GM21447 (cell line): ENCODE measurements around the gene DNAJC1.
"Not testable (repeated sequence)": the region's sequence is repeated elsewhere in the genome, so short reads cannot be mapped to it uniquely, and the experiment has no call there.

Experiments used
- ATAC-seq: cut with Tn5 transposase; IDR thresholded peaks from one replicate; pipeline ENCODE4 v1.9.1; 2021; ENCODE audit not compliant: unreplicated experiment

Gene DNAJC1

DNA sequence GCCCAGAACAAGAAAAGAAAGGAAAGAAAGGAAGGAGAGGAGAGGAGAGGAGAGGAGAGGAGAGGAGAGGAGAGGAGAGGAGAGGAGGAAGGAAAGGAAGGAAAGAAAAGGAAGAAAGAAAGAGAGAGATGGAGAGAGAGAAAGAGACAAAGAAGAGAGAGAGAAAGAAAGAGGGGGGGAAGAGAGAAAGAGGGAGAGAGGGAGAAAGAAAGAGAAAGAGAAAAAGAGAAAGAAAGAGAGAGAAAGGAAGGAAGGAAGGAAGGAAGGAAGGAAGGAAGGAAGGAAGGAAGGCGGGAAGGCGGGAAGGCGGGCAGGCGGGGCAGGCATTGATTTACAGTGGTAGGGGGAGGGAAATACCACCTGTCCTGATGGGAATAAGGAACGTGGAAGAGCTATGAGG is 92.7 kb downstream of the DNAJC1 start:
- no peak for ATAC-seq

DNA sequence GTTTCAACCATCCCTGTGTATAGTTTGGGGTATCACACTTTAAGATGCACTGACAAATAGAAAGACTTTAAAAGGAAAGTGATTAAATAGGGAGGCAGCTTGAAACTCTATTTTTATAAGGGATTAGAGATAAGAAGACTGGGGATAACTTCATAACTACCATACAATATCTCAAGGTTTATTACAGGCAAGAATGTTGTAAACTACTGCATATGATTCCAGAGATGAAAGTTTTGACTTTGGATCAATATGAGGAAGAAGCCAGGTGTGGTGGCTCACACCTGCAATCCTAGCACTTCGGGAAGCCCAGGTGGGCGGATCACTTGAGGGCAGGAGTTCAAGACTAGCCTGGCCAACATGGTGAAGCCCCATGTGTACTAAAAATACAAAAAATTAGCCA is 96.1 kb downstream of the DNAJC1 start:
- ATAC-seq, result no peak

DNA sequence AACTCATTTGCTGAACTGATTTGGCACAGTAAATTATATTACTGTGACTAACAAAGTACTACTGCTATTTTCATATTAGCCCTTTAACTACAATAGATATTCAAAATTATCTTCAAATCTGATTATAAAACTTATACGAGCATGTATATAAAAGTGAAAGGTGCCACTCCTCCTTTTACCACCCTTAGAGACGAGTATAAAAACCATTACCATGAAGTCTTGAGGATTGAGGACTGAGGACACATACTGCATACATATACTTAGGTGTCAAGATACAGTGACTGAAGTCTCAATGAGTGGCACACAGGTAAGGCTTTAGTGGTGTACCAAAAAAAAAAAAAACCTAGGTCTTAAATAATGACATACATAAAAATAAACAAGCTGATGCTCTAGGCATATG is 98.6 kb downstream of the DNAJC1 start:
- no peak for ATAC-seq

DNA sequence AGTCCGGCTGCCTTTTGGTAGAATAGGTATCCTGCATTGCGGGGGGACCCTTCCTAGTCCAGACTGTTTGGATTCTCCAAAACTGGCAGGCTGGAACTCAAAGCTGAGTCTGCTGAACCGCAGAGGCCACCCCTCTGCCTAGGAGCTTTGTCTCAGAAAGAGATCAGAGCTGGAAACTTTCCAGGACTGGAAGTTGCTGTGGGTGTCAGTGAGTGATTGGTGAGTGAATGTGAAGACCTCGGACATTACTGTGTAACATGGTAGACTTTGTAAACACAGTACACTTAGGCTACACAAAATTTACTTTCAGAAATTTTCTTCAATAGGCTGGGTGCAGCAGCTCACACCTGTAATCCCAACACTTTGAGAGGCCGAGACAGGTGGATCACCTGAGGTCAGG is 103.8 kb downstream of the DNAJC1 start:
- ATAC-seq, result no peak

DNA sequence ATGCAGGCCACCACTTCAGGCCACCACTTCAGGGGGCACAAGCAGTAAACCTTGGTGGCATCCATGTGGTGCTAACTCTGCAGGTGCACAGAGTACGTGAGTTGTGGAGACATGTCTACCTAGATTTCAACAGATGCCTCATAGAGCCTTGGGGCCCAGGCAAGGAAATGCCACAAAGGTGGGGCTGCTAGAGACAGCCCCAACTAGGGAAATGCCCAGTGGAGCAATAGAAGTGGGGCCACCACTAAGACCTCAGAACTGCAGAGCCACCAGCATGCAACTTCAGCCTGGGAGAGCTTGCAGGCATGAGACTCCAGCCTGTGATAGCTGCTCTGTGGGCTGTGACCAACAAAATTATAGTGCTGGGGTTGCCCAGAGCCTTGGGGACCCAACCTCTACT is 107.6 kb downstream of the DNAJC1 start:
- no peak for ATAC-seq

DNA sequence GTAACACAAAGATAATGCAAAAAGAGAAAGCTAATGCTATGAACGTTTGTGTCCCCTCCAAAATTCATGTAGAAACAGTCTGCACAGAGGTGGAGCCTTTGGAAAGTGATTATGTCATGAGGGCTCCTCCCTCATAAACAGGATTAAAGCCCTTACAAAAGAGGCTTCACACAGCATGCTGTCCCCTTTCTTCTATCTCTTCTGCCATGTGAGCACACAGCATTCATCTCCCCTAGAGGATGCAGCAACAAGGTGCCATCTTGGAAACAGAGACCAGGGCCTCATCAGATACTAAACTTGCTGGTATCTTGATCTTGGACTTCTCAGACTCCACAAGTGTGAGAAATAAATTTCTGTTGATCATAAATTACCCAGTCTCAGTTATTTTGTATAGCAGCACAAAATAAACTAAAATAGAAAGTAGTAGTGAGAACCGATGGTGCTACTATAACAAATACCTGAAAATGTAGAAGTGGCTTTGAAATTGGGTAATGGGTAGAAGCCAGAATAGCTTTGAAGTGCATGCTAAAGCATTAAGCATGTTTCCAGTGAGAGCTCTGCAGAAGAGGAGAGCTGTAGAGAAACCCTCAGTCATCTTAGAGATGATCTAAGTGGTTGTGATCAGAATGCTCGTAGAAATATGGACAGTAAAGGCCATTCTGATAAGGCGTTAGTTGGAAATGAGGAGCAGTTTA is 108.7 kb downstream of the DNAJC1 start:
- no peak for ATAC-seq

DNA sequence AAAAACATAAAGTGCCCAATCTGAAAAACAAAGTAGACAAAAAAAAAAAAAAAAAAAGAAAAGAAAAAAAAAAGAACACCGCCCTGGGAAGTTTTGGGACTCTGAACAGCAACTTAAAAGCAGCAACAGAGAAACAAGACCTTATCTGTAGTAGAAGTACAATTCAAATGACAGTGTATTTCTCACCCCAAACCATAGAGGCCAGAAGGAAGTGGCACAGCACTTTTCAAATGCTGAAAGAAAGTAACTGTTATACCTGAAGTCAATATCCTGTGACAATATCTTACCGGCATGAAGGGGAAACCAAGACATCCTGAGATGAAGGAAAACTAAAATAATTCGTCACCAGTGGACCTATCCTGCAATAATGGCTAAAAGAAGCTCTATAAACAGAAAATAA is 112.1 kb downstream of the DNAJC1 start:
- no peak for ATAC-seq

DNA sequence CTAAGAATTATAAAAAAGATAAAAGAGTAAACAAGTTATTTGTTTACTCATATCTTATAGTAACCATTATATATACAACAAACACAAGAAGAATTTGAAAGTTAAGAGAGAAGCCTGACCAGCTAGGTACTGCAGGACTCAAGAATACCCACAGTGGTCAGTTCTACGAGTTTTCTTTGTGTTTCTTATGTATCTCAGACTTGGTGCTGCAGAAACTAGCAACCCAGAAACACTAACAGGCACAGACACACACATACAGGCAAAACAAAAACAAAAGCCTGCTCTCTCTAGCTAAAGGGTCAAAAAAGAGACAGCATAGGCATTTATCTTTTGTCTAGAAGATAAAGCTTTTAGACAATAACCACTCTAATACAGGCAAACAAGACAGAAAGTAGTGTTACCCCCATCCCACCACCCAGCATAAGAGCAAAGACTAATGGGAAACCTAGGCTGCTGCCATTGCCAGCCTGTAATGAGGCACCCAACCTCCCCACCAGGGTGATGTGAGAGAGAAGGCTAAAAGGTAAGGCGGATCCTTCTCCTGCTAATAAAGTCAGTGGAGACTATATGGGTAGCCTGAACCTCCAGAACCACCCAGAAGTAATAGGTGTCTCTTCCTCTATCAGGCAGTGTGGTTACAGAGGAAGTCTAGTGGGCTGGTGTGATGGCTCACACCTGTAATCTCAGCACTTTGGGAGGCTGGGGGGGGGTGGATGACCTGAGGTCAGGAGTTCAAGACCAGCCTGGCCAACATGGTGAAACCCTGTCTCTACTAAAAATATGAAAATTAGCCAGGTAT is 113.9 kb downstream of the DNAJC1 start:
- ATAC-seq, result no peak

DNA sequence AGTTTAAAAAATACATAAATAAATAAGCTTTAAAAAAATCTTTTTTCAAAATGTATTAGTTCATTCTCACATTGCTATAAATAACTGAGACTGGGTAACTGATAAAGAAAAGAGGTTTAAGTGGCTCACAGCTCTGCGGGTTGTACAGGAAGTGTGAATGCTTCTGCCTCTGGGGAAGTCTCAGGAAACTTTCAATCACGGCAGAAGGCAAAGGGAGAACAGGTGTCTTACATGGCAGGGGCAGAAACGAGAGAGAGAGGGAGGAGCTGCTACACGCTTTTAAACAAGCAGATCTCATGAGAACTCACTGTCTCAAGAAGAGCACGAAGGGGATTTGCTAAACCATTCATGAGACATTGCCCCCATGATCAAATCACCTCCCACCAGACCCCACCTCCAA is 114.6 kb downstream of the DNAJC1 start:
- ATAC-seq, result peak; percentile 99

DNA sequence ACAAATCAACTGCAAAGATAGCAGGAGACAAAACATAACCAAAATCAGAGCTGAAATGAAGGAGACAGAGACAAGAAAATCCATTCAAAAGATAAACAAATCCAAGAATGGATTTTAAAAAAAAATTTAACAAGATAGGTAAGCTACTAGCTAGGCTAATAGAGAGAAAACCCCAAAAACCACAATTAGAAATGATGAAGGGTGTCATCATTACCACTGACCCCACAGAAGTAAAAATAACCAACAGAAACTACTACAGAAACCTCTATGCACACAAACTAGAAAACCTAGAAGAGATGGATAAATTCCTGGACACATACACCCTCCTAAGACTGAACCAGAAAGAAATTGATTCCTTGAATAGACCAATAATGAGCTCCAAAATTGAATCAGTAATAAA is 117.6 kb downstream of the DNAJC1 start:
- no peak for ATAC-seq

DNA sequence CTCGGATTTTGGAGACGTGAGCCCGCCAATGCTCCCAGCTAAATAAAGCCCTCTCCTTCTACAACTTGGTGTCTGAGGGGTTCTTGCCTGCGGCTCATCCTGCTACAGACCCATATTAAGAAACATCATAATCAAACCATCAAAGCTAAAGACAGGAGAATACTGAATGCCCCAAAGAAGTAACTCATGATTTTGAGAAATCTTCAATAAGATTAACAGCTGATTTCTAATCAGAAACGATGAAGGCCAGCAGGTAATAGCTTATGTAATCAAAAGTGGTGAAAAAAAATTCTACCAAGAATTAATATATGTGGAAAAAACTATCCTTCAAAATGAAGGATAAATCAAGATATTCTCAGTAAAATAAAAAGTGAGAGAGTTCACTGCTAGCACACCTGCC is 130.3 kb downstream of the DNAJC1 start:
- ATAC-seq, result no peak

DNA sequence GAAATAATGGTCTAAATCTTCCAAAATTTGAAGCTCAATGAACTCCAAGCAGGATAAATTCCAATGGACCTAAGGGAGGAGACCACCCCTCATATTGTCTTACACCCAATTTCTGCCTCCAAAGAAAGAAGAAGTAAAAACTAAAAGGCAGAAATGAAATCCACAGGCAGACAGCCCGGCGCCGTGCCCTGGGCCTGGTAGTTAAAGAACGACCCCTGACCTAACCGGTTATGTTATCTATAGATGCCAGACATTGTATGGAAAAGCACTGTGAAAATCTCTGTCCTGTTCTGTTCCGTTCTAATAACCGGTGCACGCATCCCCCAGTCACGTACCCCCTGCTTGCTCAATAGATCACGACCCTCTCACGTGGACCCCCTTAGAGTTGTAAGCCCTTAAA is 130.8 kb downstream of the DNAJC1 start:
- not testable (repeated sequence) for ATAC-seq

DNA sequence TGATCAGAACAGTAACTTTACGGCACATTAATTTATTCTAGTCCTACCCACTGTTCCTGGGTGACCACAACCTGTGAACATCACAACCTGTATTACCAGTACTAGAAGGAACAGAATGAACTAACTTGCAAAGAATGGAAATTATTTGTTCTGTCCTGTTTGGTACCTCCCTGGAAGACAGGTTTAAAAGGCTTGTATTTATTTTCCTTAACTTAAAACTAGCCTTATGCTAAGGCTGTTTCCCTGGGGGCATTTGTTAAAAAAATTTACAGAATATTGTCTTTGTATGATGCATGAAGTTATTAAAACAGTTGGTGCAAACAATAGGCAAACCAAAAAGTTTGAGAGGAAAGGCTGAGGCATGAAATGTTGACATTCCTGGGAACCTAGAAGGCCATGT is 132.7 kb downstream of the DNAJC1 start:
- ATAC-seq, result no peak

DNA sequence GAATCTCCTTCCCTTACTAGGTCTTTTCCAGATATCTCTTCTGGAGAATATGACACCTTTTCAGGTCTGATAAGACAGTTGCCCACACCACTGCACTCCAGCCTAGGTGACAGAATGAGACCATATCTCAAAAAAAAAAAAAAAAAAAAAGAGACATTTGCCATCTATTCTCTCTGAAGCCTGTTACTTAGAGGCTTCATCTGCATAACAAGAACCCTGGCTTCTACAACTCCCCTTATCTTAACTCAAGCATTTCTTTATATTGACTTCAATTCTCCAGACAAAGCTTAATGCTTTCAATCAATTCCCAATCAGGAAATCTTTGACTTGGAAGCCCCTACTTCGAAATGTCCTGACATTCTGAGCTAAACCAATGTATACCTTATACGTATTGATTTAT is 134.4 kb downstream of the DNAJC1 start:
- ATAC-seq, result not testable (repeated sequence)

DNA sequence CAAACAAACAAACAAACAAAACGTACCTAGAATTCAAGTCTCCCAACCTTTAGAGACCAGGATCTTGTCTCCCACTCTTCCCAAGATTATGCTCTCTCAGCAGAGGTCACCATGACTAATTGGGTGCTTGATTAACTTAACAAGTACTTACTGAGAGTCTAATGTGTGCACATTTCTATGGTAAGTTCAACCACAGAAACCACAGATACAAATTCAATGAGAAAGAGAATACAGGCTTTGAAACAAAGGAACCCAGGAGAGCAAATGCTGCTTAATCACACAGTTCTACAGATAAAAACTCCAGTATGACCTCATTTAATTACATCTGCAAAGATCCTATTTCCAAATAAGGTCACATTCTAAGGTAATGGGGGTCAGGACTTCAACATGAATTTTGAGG is 142.8 kb downstream of the DNAJC1 start:
- ATAC-seq, result no peak

DNA sequence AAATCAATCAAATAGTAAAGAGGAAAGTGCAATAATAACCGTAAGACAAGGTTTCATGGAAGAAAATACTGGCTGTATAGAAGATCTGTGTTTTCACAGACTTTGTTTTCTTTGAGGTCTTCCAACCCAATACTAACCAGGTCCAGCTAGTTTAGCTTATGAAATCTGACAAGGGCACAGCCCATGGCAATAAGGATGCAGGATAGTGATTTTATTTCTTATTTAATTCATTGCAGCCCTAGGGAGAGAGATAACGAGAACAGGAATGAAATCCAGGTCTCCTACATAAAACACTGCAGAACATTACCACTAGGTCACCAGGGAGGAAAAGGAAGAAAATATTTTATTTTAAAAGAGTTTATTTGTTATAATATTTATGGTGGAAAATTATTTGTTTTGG is 145.1 kb downstream of the DNAJC1 start:
- ATAC-seq, result no peak

DNA sequence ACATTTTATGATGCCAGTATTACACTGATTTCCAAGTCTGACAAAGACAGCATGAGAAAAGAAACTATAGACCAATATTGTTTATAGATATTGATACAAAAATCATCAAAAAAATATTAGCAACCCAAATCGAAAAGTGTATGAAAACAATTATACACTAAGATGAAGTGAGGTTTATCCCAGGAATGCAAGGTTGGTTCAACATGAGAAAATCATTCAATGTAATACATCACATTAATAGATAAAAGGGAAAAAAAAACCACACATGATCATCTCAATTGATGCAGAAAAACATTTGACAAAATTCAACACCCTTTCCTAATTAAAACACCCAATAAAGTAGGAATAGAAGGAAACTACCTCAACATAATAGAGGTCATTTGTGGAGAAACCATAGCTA is 153.9 kb downstream of the DNAJC1 start:
- no peak for ATAC-seq

DNA sequence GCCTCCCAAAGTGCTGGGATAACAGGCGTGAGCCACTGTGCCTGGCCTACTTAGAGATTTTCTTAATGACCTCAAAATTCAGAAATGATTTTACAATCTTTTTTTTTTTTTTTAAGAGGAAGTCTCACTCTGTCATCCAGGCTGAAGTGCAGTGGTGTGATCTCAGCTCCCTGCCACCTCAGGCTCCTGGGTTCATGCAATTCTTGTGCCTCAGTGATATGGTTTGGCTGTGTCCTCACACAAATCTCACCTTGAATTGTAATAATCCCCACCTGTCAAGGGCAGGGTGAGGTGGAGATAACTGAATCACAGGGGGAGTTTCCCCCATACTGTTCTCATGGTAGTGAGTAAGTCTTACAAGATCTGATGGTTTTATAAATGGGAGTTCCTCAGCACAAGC is 159.9 kb downstream of the DNAJC1 start:
- no peak for ATAC-seq

DNA sequence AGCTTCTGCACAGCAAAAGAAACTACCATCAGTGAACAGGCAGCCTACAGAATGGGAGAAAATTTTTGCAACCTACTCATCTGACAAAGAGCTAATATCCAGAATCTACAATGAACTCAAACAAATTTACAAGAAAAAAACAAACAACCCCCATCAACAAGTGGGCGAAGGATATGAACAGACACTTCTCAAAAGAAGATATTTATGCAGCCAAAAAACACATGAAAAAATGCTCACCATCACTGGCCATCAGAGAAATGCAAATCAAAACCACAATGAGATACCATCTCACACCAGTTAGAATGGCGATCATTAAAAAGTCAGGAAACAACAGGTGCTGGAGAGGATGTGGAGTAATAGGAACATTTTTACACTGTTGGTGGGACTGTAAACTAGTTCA is 162.3 kb downstream of the DNAJC1 start:
- not testable (repeated sequence) for ATAC-seq

DNA sequence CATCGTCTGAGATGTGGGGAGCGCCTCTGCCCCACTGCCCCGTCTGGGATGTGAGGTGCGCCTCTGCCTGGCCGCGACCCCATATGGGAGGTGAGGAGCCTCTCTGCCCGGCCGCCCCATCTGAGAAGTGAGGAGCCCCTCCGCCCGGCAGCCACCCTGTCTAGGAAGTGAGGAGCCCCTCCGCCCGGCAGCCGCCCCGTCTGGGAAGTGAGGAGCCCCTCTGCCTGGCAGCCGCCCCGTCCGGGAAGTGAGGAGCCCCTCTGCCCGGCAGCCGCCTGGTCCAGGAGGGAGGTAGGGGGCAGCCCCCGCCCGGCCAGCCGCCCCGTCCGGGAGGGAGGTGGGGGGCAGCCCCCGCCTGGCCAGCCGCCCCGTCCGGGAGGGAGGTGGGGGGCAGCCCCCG is 166.0 kb downstream of the DNAJC1 start:
- not testable (repeated sequence) for ATAC-seq

DNA sequence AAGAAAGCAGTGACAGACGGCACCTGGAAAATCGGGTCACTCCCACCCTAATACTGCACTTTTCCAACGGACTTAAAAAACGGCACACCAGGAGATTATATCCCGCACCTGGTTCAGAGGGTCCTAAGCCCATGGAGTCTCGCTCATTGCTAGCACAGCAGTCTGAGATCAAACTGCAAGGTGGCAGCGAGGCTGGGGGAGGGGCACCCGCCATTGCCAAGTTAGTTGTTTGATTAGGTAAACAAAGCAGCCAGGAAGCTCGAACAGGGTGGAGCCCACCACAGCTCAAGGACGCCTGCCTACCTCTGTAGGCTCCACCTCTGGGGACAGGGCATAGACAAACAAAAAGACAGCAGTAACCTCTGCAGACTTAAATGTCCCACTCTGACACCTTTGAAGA is 169.0 kb downstream of the DNAJC1 start:
- ATAC-seq, result not testable (repeated sequence)

DNA sequence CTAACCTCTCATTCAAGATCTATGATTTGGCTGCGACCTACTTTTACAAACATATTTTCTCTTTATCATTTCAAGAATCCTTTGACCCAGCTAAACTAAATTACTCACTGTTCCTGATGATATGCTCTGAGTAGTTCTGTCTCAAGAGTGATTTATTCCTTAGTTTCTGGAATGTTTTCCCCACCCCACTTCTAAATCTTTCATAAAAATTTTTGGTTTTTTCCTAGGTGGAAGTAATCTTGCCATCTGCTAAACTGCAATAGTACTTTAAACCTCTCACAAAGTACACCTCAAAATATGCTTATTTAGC is 170.8 kb downstream of the DNAJC1 start:
- no peak for ATAC-seq
